Endothelial cell of umbilical vein (primary cell): ENCODE results near the gene TMEM255A. TPM values are rescaled to one million over a fixed set of nuclear protein-coding genes. Genes with fewer than 3 reads are reported as not detected.

Experiments used
- BruUV-seq: library from RNA; stranded (reverse); fragments of 400-500 nt; replicated peaks from 2 replicates; lab custom pipeline; 2021; lab: Mats Ljungman, UMichigan
- CTCF ChIA-PET: fragments of 300-600, 350-600 bp; sonication (Branson Sonifier 250); formaldehyde crosslinking; loops from one replicate; lab custom pipeline; 2021; ENCODE audit warnings: antibody characterized with exemption, inconsistent platforms; lab: Charles Lee
- POLR2A ChIA-PET: fragments of 300-600, 350-600 bp; sonication (Branson Sonifier 250); formaldehyde crosslinking; loops from one replicate; lab custom pipeline; 2021; ENCODE audit warnings: antibody characterized with exemption, inconsistent platforms; lab: Charles Lee
- DNase-seq: peaks from one replicate; pipeline ENCODE4 v3.0.0-alpha.2; 2011; ENCODE audit warnings: low read depth, low spot score
- FAIRE-seq: peaks from 2 replicates; lab custom pipeline; 2011; peaks lifted over from hg19 to GRCh38; lab: Jason Lieb, UNC
- H2AFZ ChIP-seq: 2 replicates; pipeline ENCODE4 v1.6.0; 2012; ENCODE audit warnings: low read depth, low read length, control low read depth, inconsistent platforms
- H3K27ac ChIP-seq: 2 replicates; pipeline ENCODE4 v1.5.1; 2011; ENCODE audit warnings: low read depth, mild to moderate bottlenecking, control low read depth, low read length, moderate library complexity; ENCODE audit not compliant: insufficient read depth
- H3K27me3 ChIP-seq, 2 experiments: 2 replicates each; pipeline versions ENCODE4 v1.6.0 to v1.6.1; 2011; ENCODE audit warnings: low read length in 2 of 2, mixed read lengths in 1 of 2; ENCODE audit not compliant: control insufficient read depth in 2 of 2, insufficient read depth in 2 of 2
- H3K36me3 ChIP-seq, 2 experiments: 2 replicates in 1 of 2; 3 replicates in 1 of 2; pipeline ENCODE4 v1.5.1; 2011; ENCODE audit warnings: low read length in 2 of 2, mild to moderate bottlenecking in 1 of 2, moderate library complexity in 1 of 2; ENCODE audit not compliant: control insufficient read depth in 2 of 2, insufficient read depth in 2 of 2; ENCODE audit errors: extremely low read depth in 1 of 2
- H3K4me1 ChIP-seq: 3 replicates; pipeline ENCODE4 v1.5.1; 2011; ENCODE audit warnings: mild to moderate bottlenecking, low read length; ENCODE audit not compliant: control insufficient read depth, insufficient read depth; ENCODE audit errors: extremely low read depth
- H3K4me2 ChIP-seq: 2 replicates; pipeline ENCODE4 v1.6.1; 2011; ENCODE audit warnings: low read length, control low read depth, mixed read lengths; ENCODE audit not compliant: insufficient read depth
- H3K4me3 ChIP-seq, 3 experiments: fragments of 200-600 bp in 1 of 3; sonication (generic), shearing (Covaris generic) in 1 of 3; replicated peaks in 1 of 3; 2 replicates each; pipeline ENCODE4 v1.5.1; 2011 to 2016; ENCODE audit warnings: control low read depth in 3 of 3, low read length in 3 of 3, mild to moderate bottlenecking in 2 of 3, inconsistent platforms in 1 of 3, low read depth in 1 of 3, moderate library complexity in 1 of 3; ENCODE audit not compliant: insufficient read depth in 1 of 3
- H3K79me2 ChIP-seq: 2 replicates; pipeline ENCODE4 v1.6.0; 2012; ENCODE audit warnings: low read length, inconsistent platforms; ENCODE audit not compliant: control insufficient read depth, insufficient read depth
- H3K9ac ChIP-seq: replicated peaks from 2 replicates; pipeline ENCODE3; 2011; ENCODE audit warnings: low read length, control low read depth; ENCODE audit not compliant: insufficient read depth; ENCODE audit errors: extremely low read depth
- H3K9me1 ChIP-seq: replicated peaks from 3 replicates; pipeline ENCODE4 v1.6.0; 2011; ENCODE audit warnings: mild to moderate bottlenecking, low read length; ENCODE audit not compliant: control insufficient read depth, insufficient read depth; ENCODE audit errors: extremely low read depth
- H3K9me3 ChIP-seq: replicated peaks from 2 replicates; pipeline ENCODE4 v1.5.1; 2012; ENCODE audit warnings: low read length, inconsistent platforms; ENCODE audit not compliant: control insufficient read depth, insufficient read depth
- H4K20me1 ChIP-seq: replicated peaks from 2 replicates; pipeline ENCODE3; 2011; ENCODE audit warnings: mild to moderate bottlenecking, low read length; ENCODE audit not compliant: control insufficient read depth, insufficient read depth; ENCODE audit errors: extremely low read depth
- CTCF ChIP-seq, 2 donors: IDR thresholded peaks; 1 replicate in 1 of 2; 2 replicates in 1 of 2; pipeline ENCODE4 v1.5.1; 2011; ENCODE audit warnings: low read length in 2 of 2, mild to moderate bottlenecking in 2 of 2, moderate library complexity in 2 of 2, control low read depth in 1 of 2, inconsistent platforms in 1 of 2, low read depth in 1 of 2; ENCODE audit not compliant: insufficient read depth in 1 of 2; ENCODE audit errors: extremely low read depth in 1 of 2
- EZH2 ChIP-seq: IDR thresholded peaks from 2 replicates; pipeline ENCODE4 v1.6.1; 2012; ENCODE audit warnings: borderline replicate concordance, low read depth, mild to moderate bottlenecking, moderate library complexity, low read length, inconsistent platforms; ENCODE audit not compliant: severe bottlenecking
- FOS ChIP-seq: IDR thresholded peaks from 2 replicates; pipeline ENCODE4 v1.6.1; 2011; ENCODE audit warnings: mild to moderate bottlenecking, low read length, moderate library complexity, borderline replicate concordance; ENCODE audit not compliant: insufficient read depth
- GATA2 ChIP-seq: IDR thresholded peaks from 2 replicates; pipeline ENCODE4 v1.7.0; 2011; ENCODE audit warnings: low read depth, mild to moderate bottlenecking, moderate library complexity, mixed read lengths, low read length; ENCODE audit not compliant: insufficient read length, insufficient read depth
- JUN ChIP-seq: IDR thresholded peaks from 2 replicates; pipeline ENCODE4 v1.6.1; 2011; ENCODE audit warnings: borderline replicate concordance, low read depth; ENCODE audit not compliant: insufficient read length, insufficient read depth
- MAX ChIP-seq: IDR thresholded peaks from 2 replicates; pipeline ENCODE4 v1.6.1; 2011; ENCODE audit not compliant: insufficient read depth, insufficient read length
- MYC ChIP-seq: IDR thresholded peaks from one replicate; pipeline ENCODE4 v1.6.1; 2011; ENCODE audit warnings: mild to moderate bottlenecking, low read depth, low read length
- POLR2A ChIP-seq: IDR thresholded peaks from 2 replicates; pipeline ENCODE4 v1.6.1; 2012; ENCODE audit warnings: low read depth, mild to moderate bottlenecking, control low read depth, low read length
- POLR2AphosphoS5 ChIP-seq: IDR thresholded peaks from 2 replicates; pipeline ENCODE4 v1.6.1; 2012; ENCODE audit warnings: low read depth, mild to moderate bottlenecking, control low read depth, low read length, moderate library complexity; ENCODE audit not compliant: insufficient read depth
- dilution Hi-C: fragments of 300-500 bp; cut with MboI; formaldehyde crosslinking; loops from one replicate; pipeline ENCODE4 v1.15.0; 2019; ENCODE audit warnings: low sequenced_read_pairs; ENCODE audit not compliant: extremely low pct_ligation_motif_present
- intact Hi-C: fragments of 100-400 bp; cut with micrococcal nuclease; formaldehyde crosslinking; loops from one replicate; pipeline ENCODE4 v1.10.0; 2022
- polyA plus RNA-seq, 4 experiments: library from polyadenylated mRNA; depleted of rRNA in 3 of 4; stranded (reverse) in 3 of 4; unstranded in 1 of 4; fragments of >200 nt; gene quantifications; 2 replicates each; pipeline versions ENCODE4 v1.2.1 to v1.2.3, GENCODE V29; 2011 to 2012; ENCODE audit warnings: missing spikeins in 1 of 4
- total RNA-seq: library from RNA; stranded (reverse); gene quantifications from 2 replicates; pipeline ENCODE4 v1.2.3, GENCODE V29; 2021

The TMEM255A gene
- total and polyA plus RNA-seq, 2 donors (not counting 3 experiments of a cell fraction or from before 2014, with no cell fraction given) = not detected

- dilution Hi-C loops = no loop called here
- ChIA-PET CTCF (no interaction called here), POLR2A (no interaction called here)
- TF ChIP-seq GATA2 = no peak
- no peak for TF ChIP-seq POLR2AphosphoS5
- TF ChIP-seq MAX = no peak
- TF ChIP-seq MYC = no peak
- no peak for FAIRE-seq
- intact Hi-C loops = no loop called here
- Histone ChIP-seq H3K4me2 (no peak overlapping the region), H3K4me1 (no peaks in the 10 kb centered on the region), H3K79me2 (no peaks in the 10 kb centered on the region), H3K9ac (no peak overlapping the region), H3K9me1 (no peaks in the 10 kb centered on the region), H3K27ac (no peak overlapping the region), H4K20me1 (no peaks in the 10 kb centered on the region), H3K27me3 (peaks cover 0 to 2% of the 10 kb centered on the region in 2 experiments), H2AFZ (no peak overlapping the region), H3K36me3 (no peaks in the 10 kb centered on the region), H3K4me3 (no peak overlapping the region), H3K9me3 (no peaks in the 10 kb centered on the region)
- DNase-seq = no peak
- BruUV-seq = no TSS peak
Measured at GRCh38 chrX:120286733-120287512, 24.3 kb downstream of the TMEM255A start.

- no peak overlapping the region for H2AFZ ChIP-seq
- H3K9me3 ChIP-seq = no peaks in the 10 kb centered on the region
- no peak for TF ChIP-seq JUN
- TF ChIP-seq MAX = no peak
- TF ChIP-seq EZH2 = no peak
- no peak for TF ChIP-seq CTCF (IDR thresholded peaks at IDR 0.05; ENCODE audit: extremely low read depth in 1 of 2, insufficient read depth in 1 of 2, low read depth in 1 of 2, low read length in 2 of 2)
- no peak for TF ChIP-seq FOS
- no peak for TF ChIP-seq GATA2
- no peak for TF ChIP-seq POLR2A
- TF ChIP-seq POLR2AphosphoS5 = no peak
- no peak for TF ChIP-seq MYC
- no peaks in the 10 kb centered on the region for H3K9me1 ChIP-seq
- H3K79me2 ChIP-seq = no peaks in the 10 kb centered on the region
- H3K27ac ChIP-seq = no peak overlapping the region
- no peak overlapping the region for H3K4me3 ChIP-seq
- no peaks in the 10 kb centered on the region for H3K36me3 ChIP-seq
- peaks cover 0 to 2% of the 10 kb centered on the region in 2 experiments for H3K27me3 ChIP-seq
- ChIA-PET CTCF (no interaction called here), POLR2A (no interaction called here)
- no peaks in the 10 kb centered on the region for H4K20me1 ChIP-seq
- intact Hi-C loops (no loop called here), dilution Hi-C loops (no loop called here)
- DNase-seq (no peak), FAIRE-seq (no peak)
- no TSS peak for BruUV-seq
- no peak overlapping the region for H3K9ac ChIP-seq
- H3K4me2 ChIP-seq = no peak overlapping the region
- no peaks in the 10 kb centered on the region for H3K4me1 ChIP-seq
Measured at GRCh38 chrX:120282697-120283096, 28.6 kb downstream of the TMEM255A start.
